Adrenal gland (tissue), 5 donors: ENCODE measurements around the gene UBE2QL1.

Source experiments
- CTCF ChIP-seq, 6 experiments: fragments of 450-650 bp in 4 of 6; fragments of 200-600 bp in 2 of 6; sonication (generic) in 1 of 6; IDR thresholded peaks; 1 replicate in 5 of 6; 2 replicates in 1 of 6; pipeline versions ENCODE4 v1.5.1 to v1.8.0; 2016 to 2021; ENCODE audit warnings: antibody characterized with exemption in 6 of 6, mild to moderate bottlenecking in 2 of 6, moderate library complexity in 1 of 6
- POLR2A ChIP-seq, 2 donors: fragments of 450-650 bp; IDR thresholded peaks; one replicate each; pipeline ENCODE4 v1.6.1; 2017; ENCODE audit warnings: antibody characterized with exemption in 2 of 2, mild to moderate bottlenecking in 2 of 2, moderate library complexity in 1 of 2
- donor health status: DM: no; HTN: no; CAD: no.

GRCh38 chr5:6448141-6448491 is 543 bp upstream of the UBE2QL1 start:
- no peak for TF ChIP-seq CTCF (IDR thresholded peaks at IDR 0.05)
- no peak for TF ChIP-seq POLR2A (IDR thresholded peaks at IDR 0.05)
